Skin of body (tissue), 2 donors: ENCODE measurements around the gene SLC1A6. TPM values are rescaled to one million over a fixed set of nuclear protein-coding genes. Genes with fewer than 3 reads are reported as not detected.
"Not testable (repeated sequence)": the region's sequence is repeated elsewhere in the genome, so short reads cannot be mapped to it uniquely, and the experiment has no call there.

ENCODE experiments used
- DNase-seq: peaks from one replicate; lab custom pipeline; 2025; lab: John Stamatoyannopoulos, UW
- total RNA-seq: library from RNA; depleted of rRNA; stranded (reverse); fragments of >200 nt; gene quantifications from one replicate; pipeline ENCODE4 v1.2.3, GENCODE V29; 2014

SLC1A6 gene
- total RNA-seq, 1 donor from 2014 or later: 11.4 TPM

GRCh38 chr19:14957464-14957863 lies 22.2 kb downstream of the SLC1A6 start:
- DNase-seq: no peak

- no peak for DNase-seq
Observed at GRCh38 chr19:14954071-14954655, 25.5 kb downstream of the SLC1A6 start.

- DNase-seq: no peak
Observed at GRCh38 chr19:14952767-14953166, 26.9 kb downstream of the SLC1A6 start.

GRCh38 chr19:14950421-14950820 lies 29.2 kb downstream of the SLC1A6 start:
- DNase-seq: no peak

- DNase-seq: no peak
Observed at GRCh38 chr19:14949876-14950275, 29.8 kb downstream of the SLC1A6 start.

- DNase-seq: not testable (repeated sequence)
Observed at GRCh38 chr19:14949413-14949812, 30.3 kb downstream of the SLC1A6 start.

GRCh38 chr19:14944456-14944855 lies 35.2 kb downstream of the SLC1A6 start:
- no peak for DNase-seq

- DNase-seq: no peak
Observed at GRCh38 chr19:14943601-14944000, 36.1 kb downstream of the SLC1A6 start.

GRCh38 chr19:14941189-14941588 lies 38.5 kb downstream of the SLC1A6 start, which contains the start of gene OR7C2:
Gene OR7C2 (plus strand): TSS chr19:14941489. CDS start chr19:14941489, 0 bp downstream.
- DNase-seq: no peak

- no peak for DNase-seq
Observed at GRCh38 chr19:14940266-14940665, 39.4 kb downstream of the SLC1A6 start.

- no peak for DNase-seq
Observed at GRCh38 chr19:14933506-14933905, 46.2 kb downstream of the SLC1A6 start.

- DNase-seq: no peak
Observed at GRCh38 chr19:14916848-14917247, 62.8 kb downstream of the SLC1A6 start.

- no peak for DNase-seq
Observed at GRCh38 chr19:14915116-14915515, 64.5 kb downstream of the SLC1A6 start.

- DNase-seq: no peak
Observed at GRCh38 chr19:14906711-14907110, 73.0 kb downstream of the SLC1A6 start.

GRCh38 chr19:14901675-14902260 lies 77.9 kb downstream of the SLC1A6 start:
- DNase-seq: no peak

Other genes starting within 250 kb of the SLC1A6 start
- gene ADGRE2, start 201.3 kb downstream of the SLC1A6 start, total RNA-seq: 1.8 TPM
- gene OR7A5, start 144.7 kb downstream of the SLC1A6 start, total RNA-seq: not detected
- gene OR7C1, start 144.7 kb downstream of the SLC1A6 start, total RNA-seq: 0.20 TPM
- gene OR7A10, start 130.9 kb downstream of the SLC1A6 start, total RNA-seq: not detected
- gene OR7A17, start 93.7 kb downstream of the SLC1A6 start, total RNA-seq: not detected
- not detected for gene OR7C2, start 38.4 kb downstream of the SLC1A6 start, total RNA-seq
- gene CASP14, start 69.6 kb upstream of the SLC1A6 start, total RNA-seq: 29.3 TPM
- gene OR1I1, start 102.3 kb upstream of the SLC1A6 start, total RNA-seq: not detected
- gene SYDE1, start 127.5 kb upstream of the SLC1A6 start, total RNA-seq: 6.9 TPM
- 69.0 TPM for gene NOTCH3, start 221.1 kb upstream of the SLC1A6 start, total RNA-seq